Fibroblast of the aortic adventitia (primary cell): ENCODE results near the gene MYO1H. TPM values are rescaled to one million over a fixed set of nuclear protein-coding genes. Genes with fewer than 3 reads are reported as not detected.

Experiments used
- DNase-seq: peaks from one replicate; pipeline ENCODE4 v3.0.0-alpha.2; 2010; ENCODE audit warnings: low read depth
- H3K4me3 ChIP-seq: 2 replicates; pipeline ENCODE4 v1.5.1; 2011; ENCODE audit warnings: low read depth, mild to moderate bottlenecking, control low read depth, low read length, moderate library complexity
- CTCF ChIP-seq: IDR thresholded peaks from 2 replicates; pipeline ENCODE4 v1.5.1; 2011; ENCODE audit warnings: mild to moderate bottlenecking, low read length, control low read depth, inconsistent platforms; ENCODE audit not compliant: insufficient read depth
- total RNA-seq: library from RNA; depleted of rRNA; stranded (reverse); fragments of >200 nt; gene quantifications from 2 replicates; pipeline ENCODE4 v1.2.3, GENCODE V29; 2012; ENCODE audit warnings: low replicate concordance

Gene MYO1H
- total RNA-seq, 1 donor = not detected

GRCh38 chr12:109462868-109463692 lies 115.4 kb downstream of the MYO1H start:
- peak overlapping the region; percentile 53 for H3K4me3 ChIP-seq
- TF ChIP-seq CTCF = peak; percentile 24
- DNase-seq = peak; percentile 99

GRCh38 chr12:109463756-109464155 lies 116.1 kb downstream of the MYO1H start:
- peak overlapping the region; percentile 51 for H3K4me3 ChIP-seq
- TF ChIP-seq CTCF = no peak
- no peak for DNase-seq

- no peak for TF ChIP-seq CTCF
- peak; percentile 63 for DNase-seq
- no peak overlapping the region for H3K4me3 ChIP-seq
Observed at GRCh38 chr12:109464642-109465351, 117.1 kb downstream of the MYO1H start.

GRCh38 chr12:109466305-109466704 lies 118.6 kb downstream of the MYO1H start:
- DNase-seq = no peak
- TF ChIP-seq CTCF = no peak
- H3K4me3 ChIP-seq = no peak overlapping the region

GRCh38 chr12:109466821-109467220 lies 119.1 kb downstream of the MYO1H start:
- TF ChIP-seq CTCF = no peak
- H3K4me3 ChIP-seq = no peak overlapping the region
- DNase-seq = no peak

- DNase-seq = no peak
- no peak overlapping the region for H3K4me3 ChIP-seq
- no peak for TF ChIP-seq CTCF
Observed at GRCh38 chr12:109467978-109468676, 120.4 kb downstream of the MYO1H start.
